Stimulated activated CD8-positive, alpha-beta memory T cell treated with anti-CD3 and anti-CD28 coated beads, Interleukin-7, amount 100 ng/mL, for 48 hours (primary cell): ENCODE data around the gene ATP11A.
"Not testable (repeated sequence)": the region's sequence is repeated elsewhere in the genome, so short reads cannot be mapped to it uniquely, and the experiment has no call there.

Experiments
- DNase-seq, 2 donors: peaks; one replicate each; pipeline ENCODE4 v3.0.0-alpha.2; 2020; ENCODE audit warnings: low read depth in 1 of 2; ENCODE audit errors: extremely low read depth in 1 of 2

ATP11A gene

GRCh38 chr13:112786810-112787209 is 97.0 kb downstream of the ATP11A start:
- DNase-seq = not testable (repeated sequence)

- DNase-seq = no peak
Observed at GRCh38 chr13:112790735-112791641, 101.2 kb downstream of the ATP11A start.

GRCh38 chr13:112791663-112792440 is 102.0 kb downstream of the ATP11A start:
- no peak for DNase-seq

- no peak for DNase-seq
Observed at GRCh38 chr13:112792511-112792910, 102.7 kb downstream of the ATP11A start.

- DNase-seq = no peak
Observed at GRCh38 chr13:112793545-112794445, 104.0 kb downstream of the ATP11A start.

GRCh38 chr13:112795277-112795676 is 105.4 kb downstream of the ATP11A start:
- no peak for DNase-seq

- no peak for DNase-seq
Observed at GRCh38 chr13:112796190-112796915, 106.5 kb downstream of the ATP11A start.

- DNase-seq = no peak
Observed at GRCh38 chr13:112799394-112799793, 109.6 kb downstream of the ATP11A start.

GRCh38 chr13:112800057-112800456 is 110.2 kb downstream of the ATP11A start:
- DNase-seq = no peak

- not testable (repeated sequence) for DNase-seq
Observed at GRCh38 chr13:112800807-112801206, 111.0 kb downstream of the ATP11A start.

GRCh38 chr13:112802802-112803195 is 113.0 kb downstream of the ATP11A start:
- DNase-seq = no peak

- DNase-seq = no peak
Observed at GRCh38 chr13:112803422-112803821, 113.6 kb downstream of the ATP11A start.

GRCh38 chr13:112804374-112804773 is 114.5 kb downstream of the ATP11A start:
- no peak for DNase-seq

- DNase-seq = no peak
Observed at GRCh38 chr13:112806739-112807652, 117.2 kb downstream of the ATP11A start.

- no peak for DNase-seq
Observed at GRCh38 chr13:112807653-112808376, 118.0 kb downstream of the ATP11A start.

- no peak for DNase-seq
Observed at GRCh38 chr13:112808377-112809140, 118.7 kb downstream of the ATP11A start.
